ENCODE data around the gene BAD. TPM values are rescaled to one million over a fixed set of nuclear protein-coding genes. Genes with fewer than 3 reads are reported as not detected.

The BAD gene
- total RNA-seq, 2 experiments from 2014 or later = 21.2 to 74.2 TPM

- H4K20me1 ChIP-seq (ENCODE audit: insufficient read depth, low read length) = no peaks in the 10 kb centered on the region
- ChIA-PET POLR2A (no interaction called here), CTCF (ENCODE audit: unreplicated experiment) (no interaction called here)
- TF ChIP-seq CTCF (conservative IDR thresholded peaks at IDR 0.05; ENCODE audit: low read length) = no peak
- TF ChIP-seq EZH2phosphoT487 (IDR thresholded peaks at IDR 0.05; ENCODE audit: borderline replicate concordance, low read depth, low read length) = no peak
- H3K79me2 ChIP-seq (ENCODE audit: insufficient read depth, low read depth, low read length) = peaks cover 17% of the 10 kb centered on the region; the same call in 1 of the 2 replicates
- no TSS peak for BruUV-seq (replicated peaks)
- DNase-seq (ENCODE audit: low spot score) = no peak
- H3K4me2 ChIP-seq (ENCODE audit: low read length) = peak overlapping the region; percentile 9; the same call in 1 of the 2 replicates
- H2AFZ ChIP-seq (ENCODE audit: low read length) = no peak overlapping the region
- peaks cover 54% of the 10 kb centered on the region for H3K36me3 ChIP-seq (ENCODE audit: insufficient read depth, low read length)
- no peaks in the 10 kb centered on the region for H3K9me2 ChIP-seq (ENCODE audit: insufficient read depth, low read length)
- H3K4me3 ChIP-seq (ENCODE audit: low read depth, low read length, poor library complexity, severe bottlenecking) = no peak overlapping the region
- H3K27ac ChIP-seq (ENCODE audit: low read depth, low read length, poor library complexity, severe bottlenecking) = no peak overlapping the region
- intact Hi-C loops (cut with micrococcal nuclease; ENCODE audit: unreplicated experiment) = no loop called here
- H3K4me1 ChIP-seq (ENCODE audit: insufficient read depth, low read length, poor library complexity, severe bottlenecking) = peaks cover 23% of the 10 kb centered on the region
- no peaks in the 10 kb centered on the region for H3K9me3 ChIP-seq (ENCODE audit: low read length)
These were observed 36.1 kb upstream of the BAD start for GRCh38 chr11:64320556-64320955.

GRCh38 chr11:64318766-64319761, 34.6 kb upstream of the BAD start:
- peaks cover 17% of the 10 kb centered on the region; the same call in 1 of the 2 replicates for H3K79me2 ChIP-seq (ENCODE audit: insufficient read depth, low read depth, low read length)
- H3K4me2 ChIP-seq (ENCODE audit: low read length) = peak overlapping the region; percentile 79
- peak overlapping the region; percentile 88 for H3K27ac ChIP-seq (ENCODE audit: low read depth, low read length, poor library complexity, severe bottlenecking)
- DNase-seq (ENCODE audit: low spot score) = no peak
- ChIA-PET CTCF (ENCODE audit: unreplicated experiment) (interaction anchor here (1.5 to 2.1 kb wide), 2 partner anchors 23 to 37 kb away, joined by 12 to 33 read pairs; no protein-coding TSS in a partner anchor), POLR2A (interaction anchor here (0.6 to 1.9 kb wide), 7 partner anchors 13 to 520 kb away, joined by 4 to 14 read pairs (median 10); partner anchors contain the start of genes ESRRA and FKBP2)
- no peaks in the 10 kb centered on the region for H3K9me2 ChIP-seq (ENCODE audit: insufficient read depth, low read length)
- TSS peak; percentile 55 for BruUV-seq (replicated peaks)
- H2AFZ ChIP-seq (ENCODE audit: low read length) = no peak overlapping the region; the same call in 1 of the 2 replicates
- peaks cover 69% of the 10 kb centered on the region for H3K36me3 ChIP-seq (ENCODE audit: insufficient read depth, low read length)
- intact Hi-C loops (cut with micrococcal nuclease; ENCODE audit: unreplicated experiment) = loop anchor here (1.0 to 2.0 kb wide), 2 partner anchors 12 to 22 kb away; partner anchors contain the start of gene CCDC88B
- H3K4me1 ChIP-seq (ENCODE audit: insufficient read depth, low read length, poor library complexity, severe bottlenecking) = peaks cover 29% of the 10 kb centered on the region
- peak overlapping the region; percentile 83 for H3K4me3 ChIP-seq (ENCODE audit: low read depth, low read length, poor library complexity, severe bottlenecking)
- no peaks in the 10 kb centered on the region for H3K9me3 ChIP-seq (ENCODE audit: low read length)
- H4K20me1 ChIP-seq (ENCODE audit: insufficient read depth, low read length) = no peaks in the 10 kb centered on the region
- TF ChIP-seq EZH2phosphoT487 (IDR thresholded peaks at IDR 0.05; ENCODE audit: borderline replicate concordance, low read depth, low read length) (no peak), CTCF (conservative IDR thresholded peaks at IDR 0.05; ENCODE audit: low read length) (no peak)

Measured in OCI-LY7 (cell line).